Measurements from ENCODE around the gene CRIM1.

The CRIM1 gene

DNA sequence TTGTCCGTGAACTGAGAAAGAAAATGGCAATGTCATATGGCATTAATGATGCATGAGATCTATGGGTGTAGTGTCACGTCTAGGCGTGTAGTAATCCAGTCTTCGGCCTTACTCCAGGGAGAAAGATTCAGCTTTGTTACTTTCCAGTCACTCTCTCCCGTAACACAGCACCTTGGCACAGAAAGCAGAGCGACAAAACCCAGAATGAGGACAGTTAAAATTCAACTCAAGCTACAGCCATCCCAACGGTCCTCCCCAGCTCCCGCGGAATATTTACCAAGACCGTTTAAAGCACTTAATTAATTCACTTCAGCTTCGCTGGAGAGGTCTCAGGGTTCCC lies 797 bp upstream of the CRIM1 start:
- no peak for DNase-seq
- Histone ChIP-seq H3K27me3 (ENCODE audit: insufficient read depth, low read depth, severe bottlenecking) (peaks cover 9% of the 10 kb centered on the region), H3K9me3 (ENCODE audit: severe bottlenecking) (no peaks in the 10 kb centered on the region), H3K27ac (no peak overlapping the region), H3K4me3 (ENCODE audit: low read depth, low read length) (peak overlapping the region; percentile 46), H3K36me3 (no peaks in the 10 kb centered on the region)
- TF ChIP-seq, protein P1, sequence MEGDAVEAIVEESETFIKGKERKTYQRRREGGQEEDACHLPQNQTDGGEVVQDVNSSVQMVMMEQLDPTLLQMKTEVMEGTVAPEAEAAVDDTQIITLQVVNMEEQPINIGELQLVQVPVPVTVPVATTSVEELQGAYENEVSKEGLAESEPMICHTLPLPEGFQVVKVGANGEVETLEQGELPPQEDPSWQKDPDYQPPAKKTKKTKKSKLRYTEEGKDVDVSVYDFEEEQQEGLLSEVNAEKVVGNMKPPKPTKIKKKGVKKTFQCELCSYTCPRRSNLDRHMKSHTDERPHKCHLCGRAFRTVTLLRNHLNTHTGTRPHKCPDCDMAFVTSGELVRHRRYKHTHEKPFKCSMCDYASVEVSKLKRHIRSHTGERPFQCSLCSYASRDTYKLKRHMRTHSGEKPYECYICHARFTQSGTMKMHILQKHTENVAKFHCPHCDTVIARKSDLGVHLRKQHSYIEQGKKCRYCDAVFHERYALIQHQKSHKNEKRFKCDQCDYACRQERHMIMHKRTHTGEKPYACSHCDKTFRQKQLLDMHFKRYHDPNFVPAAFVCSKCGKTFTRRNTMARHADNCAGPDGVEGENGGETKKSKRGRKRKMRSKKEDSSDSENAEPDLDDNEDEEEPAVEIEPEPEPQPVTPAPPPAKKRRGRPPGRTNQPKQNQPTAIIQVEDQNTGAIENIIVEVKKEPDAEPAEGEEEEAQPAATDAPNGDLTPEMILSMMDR (IDR thresholded peaks at IDR 0.05; ENCODE audit: low read depth, low read length), result no peak

GRCh38 chr2:36355890-36356297 lies 316 bp downstream of the CRIM1 start:
- TF ChIP-seq, protein P1 (IDR thresholded peaks at IDR 0.05; ENCODE audit: low read depth, low read length), result no peak
- DNase-seq, result no peak
- H3K27me3 ChIP-seq (ENCODE audit: insufficient read depth, low read depth, severe bottlenecking), result peaks cover 9% of the 10 kb centered on the region
- no peaks in the 10 kb centered on the region for H3K36me3 ChIP-seq
- H3K9me3 ChIP-seq (ENCODE audit: severe bottlenecking), result no peaks in the 10 kb centered on the region
- H3K4me3 ChIP-seq (ENCODE audit: low read depth, low read length), result peak overlapping the region; percentile 80
- no peak overlapping the region for H3K27ac ChIP-seq

DNA sequence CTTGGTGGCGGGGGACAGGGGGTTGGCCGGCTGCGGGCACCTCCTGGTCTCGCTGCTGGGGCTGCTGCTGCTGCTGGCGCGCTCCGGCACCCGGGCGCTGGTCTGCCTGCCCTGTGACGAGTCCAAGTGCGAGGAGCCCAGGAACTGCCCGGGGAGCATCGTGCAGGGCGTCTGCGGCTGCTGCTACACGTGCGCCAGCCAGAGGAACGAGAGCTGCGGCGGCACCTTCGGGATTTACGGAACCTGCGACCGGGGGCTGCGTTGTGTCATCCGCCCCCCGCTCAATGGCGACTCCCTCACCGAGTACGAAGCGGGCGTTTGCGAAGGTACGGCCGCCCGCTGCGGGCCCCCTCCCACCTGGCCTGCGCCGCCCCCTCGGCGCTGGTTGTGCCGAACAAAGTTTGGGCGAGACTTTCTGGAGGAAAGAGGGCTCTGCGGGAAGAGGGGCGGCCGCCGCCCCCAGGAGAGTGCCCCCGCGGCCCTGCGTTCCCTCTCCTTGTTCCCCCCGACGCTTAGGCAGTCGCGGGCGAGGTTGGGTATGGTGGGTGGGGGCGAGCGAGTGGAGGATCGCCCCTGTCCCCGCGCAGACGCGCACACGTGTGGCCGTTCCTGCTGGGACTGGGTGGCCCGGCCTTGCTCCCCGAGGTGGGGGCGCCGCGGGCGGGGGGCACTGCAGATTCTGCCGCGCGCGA lies 866 bp downstream of the CRIM1 start:
- peak; percentile 58 for DNase-seq
- TF ChIP-seq, protein P1 (IDR thresholded peaks at IDR 0.05; ENCODE audit: low read depth, low read length), result no peak
- no peaks in the 10 kb centered on the region for H3K36me3 ChIP-seq
- H3K27ac ChIP-seq, result no peak overlapping the region
- H3K4me3 ChIP-seq (ENCODE audit: low read depth, low read length), result peak overlapping the region; percentile 80
- peaks cover 9% of the 10 kb centered on the region for H3K27me3 ChIP-seq (ENCODE audit: insufficient read depth, low read depth, severe bottlenecking)
- H3K9me3 ChIP-seq (ENCODE audit: severe bottlenecking), result no peaks in the 10 kb centered on the region

GRCh38 chr2:36356990-36357846 lies 1.6 kb downstream of the CRIM1 start:
- DNase-seq, result peak; percentile 51
- no peaks in the 10 kb centered on the region for H3K9me3 ChIP-seq (ENCODE audit: severe bottlenecking)
- peaks cover 9% of the 10 kb centered on the region for H3K27me3 ChIP-seq (ENCODE audit: insufficient read depth, low read depth, severe bottlenecking)
- peak overlapping the region; percentile 80 for H3K4me3 ChIP-seq (ENCODE audit: low read depth, low read length)
- H3K36me3 ChIP-seq, result no peaks in the 10 kb centered on the region
- TF ChIP-seq, protein P1 (IDR thresholded peaks at IDR 0.05; ENCODE audit: low read depth, low read length), result no peak
- H3K27ac ChIP-seq, result no peak overlapping the region

- peak overlapping the region; percentile 80 for H3K4me3 ChIP-seq (ENCODE audit: low read depth, low read length)
- no peaks in the 10 kb centered on the region for H3K9me3 ChIP-seq (ENCODE audit: severe bottlenecking)
- TF ChIP-seq, protein P1 (IDR thresholded peaks at IDR 0.05; ENCODE audit: low read depth, low read length), result peak; percentile 55; the same call in 1 of the 2 replicates
- no peaks in the 10 kb centered on the region for H3K36me3 ChIP-seq
- peak; percentile 26 for DNase-seq
- no peak overlapping the region for H3K27ac ChIP-seq
- H3K27me3 ChIP-seq (ENCODE audit: insufficient read depth, low read depth, severe bottlenecking), result peaks cover 9% of the 10 kb centered on the region
Measured at GRCh38 chr2:36357847-36358659, 2.5 kb downstream of the CRIM1 start.
